Measurements from ENCODE around the gene C1orf232. TPM values are rescaled to one million over a fixed set of nuclear protein-coding genes. Genes with fewer than 3 reads are reported as not detected.

The C1orf232 gene
- total RNA-seq, 4 donors from 2014 or later: not detected

DNA sequence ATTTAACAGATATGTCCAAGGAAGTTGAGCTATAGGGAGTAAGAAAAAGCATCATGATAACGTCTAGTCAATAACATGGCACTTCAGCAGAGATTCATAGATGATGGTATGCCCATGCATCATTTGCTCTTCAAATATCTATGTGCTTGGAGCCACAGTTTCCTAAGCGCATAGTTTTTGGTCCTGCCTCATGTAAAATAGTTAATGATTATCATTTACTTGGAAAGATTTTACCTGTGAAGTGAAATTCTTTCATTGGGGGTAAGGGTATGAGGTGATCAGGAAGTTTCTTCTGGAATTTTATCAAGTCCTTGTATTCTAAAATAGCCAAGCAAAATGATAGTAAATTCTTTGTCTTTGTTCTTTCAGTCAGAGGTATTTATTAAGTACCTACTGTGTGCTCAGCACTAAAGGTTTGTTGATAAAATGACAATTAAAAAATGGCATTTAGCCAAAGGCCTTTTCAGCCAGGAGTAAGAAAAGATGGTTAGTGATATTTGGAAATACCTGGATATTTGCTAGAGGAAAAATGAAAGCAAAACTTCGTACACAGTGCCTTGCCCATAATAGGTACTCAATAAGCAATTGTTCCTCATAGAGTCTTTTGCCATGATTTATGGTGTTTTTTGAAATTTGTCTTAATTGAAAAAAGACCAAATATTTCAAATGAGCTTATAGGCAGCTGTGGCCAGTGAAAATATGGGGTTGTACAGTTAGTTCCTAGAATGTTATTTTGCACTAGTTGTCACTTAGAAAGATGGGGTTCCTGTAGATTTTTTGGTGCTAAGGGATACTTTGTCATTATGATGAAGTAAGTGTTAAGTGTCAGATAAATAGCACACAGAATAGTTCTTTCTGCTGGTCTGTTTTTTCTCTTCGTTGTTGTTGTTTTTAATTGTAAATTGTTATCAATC is 44.1 kb downstream of the C1orf232 start:
- H3K27ac ChIP-seq: peak overlapping the region in 1 of 4 donors; percentile 25
- H3K4me1 ChIP-seq: peaks cover 0 to 19% (median 4%) of the 10 kb centered on the region in 4 donors
- DNase-seq: no peak
- no peak overlapping the region for H3K4me3 ChIP-seq
- H3K36me3 ChIP-seq: peaks cover 0 to under 1% (median 0%) of the 10 kb centered on the region in 3 donors
- H3K9me3 ChIP-seq: no peaks in the 10 kb centered on the region
- TF ChIP-seq, protein P1, sequence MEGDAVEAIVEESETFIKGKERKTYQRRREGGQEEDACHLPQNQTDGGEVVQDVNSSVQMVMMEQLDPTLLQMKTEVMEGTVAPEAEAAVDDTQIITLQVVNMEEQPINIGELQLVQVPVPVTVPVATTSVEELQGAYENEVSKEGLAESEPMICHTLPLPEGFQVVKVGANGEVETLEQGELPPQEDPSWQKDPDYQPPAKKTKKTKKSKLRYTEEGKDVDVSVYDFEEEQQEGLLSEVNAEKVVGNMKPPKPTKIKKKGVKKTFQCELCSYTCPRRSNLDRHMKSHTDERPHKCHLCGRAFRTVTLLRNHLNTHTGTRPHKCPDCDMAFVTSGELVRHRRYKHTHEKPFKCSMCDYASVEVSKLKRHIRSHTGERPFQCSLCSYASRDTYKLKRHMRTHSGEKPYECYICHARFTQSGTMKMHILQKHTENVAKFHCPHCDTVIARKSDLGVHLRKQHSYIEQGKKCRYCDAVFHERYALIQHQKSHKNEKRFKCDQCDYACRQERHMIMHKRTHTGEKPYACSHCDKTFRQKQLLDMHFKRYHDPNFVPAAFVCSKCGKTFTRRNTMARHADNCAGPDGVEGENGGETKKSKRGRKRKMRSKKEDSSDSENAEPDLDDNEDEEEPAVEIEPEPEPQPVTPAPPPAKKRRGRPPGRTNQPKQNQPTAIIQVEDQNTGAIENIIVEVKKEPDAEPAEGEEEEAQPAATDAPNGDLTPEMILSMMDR (IDR thresholded peaks at IDR 0.05): no peak
- TF ChIP-seq POLR2A (IDR thresholded peaks at IDR 0.05): no peak
- H3K27me3 ChIP-seq: no peaks in the 10 kb centered on the region

DNA sequence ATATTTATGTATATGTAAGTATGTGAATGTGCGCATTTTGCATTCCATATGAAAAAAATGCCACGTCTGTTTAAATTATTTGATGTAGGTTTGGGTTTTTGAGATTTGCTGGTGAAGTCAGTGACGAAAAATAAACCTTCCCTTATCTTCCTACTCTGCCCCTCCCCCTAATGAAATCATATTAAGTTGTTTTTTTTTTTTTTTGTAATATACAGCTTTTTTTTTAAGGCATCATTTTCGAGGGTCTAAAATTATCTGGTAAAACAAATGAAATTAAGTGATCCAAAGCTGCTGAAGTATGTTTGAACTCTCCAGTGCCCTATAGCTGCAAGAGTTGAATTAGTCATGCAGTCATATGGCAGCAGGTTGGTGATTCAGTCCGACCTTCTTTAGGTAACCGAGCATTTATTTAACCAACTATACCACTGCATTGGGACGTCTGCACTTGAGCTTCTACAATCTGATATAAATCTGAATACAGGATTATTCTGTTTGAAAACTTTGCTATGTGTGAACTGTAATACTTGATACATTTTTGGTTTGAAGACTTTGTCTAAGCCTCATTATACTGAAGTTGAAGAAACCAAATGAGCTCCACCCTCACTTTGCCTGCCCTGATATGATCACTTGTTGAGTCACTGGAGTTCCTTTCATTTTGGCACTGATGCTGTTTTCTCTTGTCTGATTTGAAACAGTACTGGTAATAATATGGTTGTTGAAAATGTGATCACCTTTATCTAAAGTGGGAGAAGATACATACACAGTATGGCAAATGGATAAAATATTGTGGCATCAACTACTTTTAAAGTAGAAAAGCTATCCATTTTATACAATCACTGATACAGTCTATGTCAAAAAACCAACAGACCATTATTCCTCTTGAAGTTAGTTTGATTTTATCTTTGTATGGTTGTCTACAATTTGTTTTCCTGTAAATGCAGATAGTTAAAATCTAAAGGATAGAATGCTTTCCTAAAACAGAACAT is 45.5 kb downstream of the C1orf232 start:
- Histone ChIP-seq H3K4me1 (peaks cover 0 to 19% (median 4%) of the 10 kb centered on the region in 4 donors), H3K27ac (peak overlapping the region in 1 of 4 donors; percentile 0), H3K36me3 (peaks cover 0 to 14% (median 0%) of the 10 kb centered on the region in 3 donors), H3K9me3 (no peaks in the 10 kb centered on the region), H3K4me3 (no peak overlapping the region), H3K27me3 (no peaks in the 10 kb centered on the region)
- no peak for TF ChIP-seq POLR2A (IDR thresholded peaks at IDR 0.05)
- TF ChIP-seq, protein P1 (IDR thresholded peaks at IDR 0.05): no peak
- no peak for DNase-seq

DNA sequence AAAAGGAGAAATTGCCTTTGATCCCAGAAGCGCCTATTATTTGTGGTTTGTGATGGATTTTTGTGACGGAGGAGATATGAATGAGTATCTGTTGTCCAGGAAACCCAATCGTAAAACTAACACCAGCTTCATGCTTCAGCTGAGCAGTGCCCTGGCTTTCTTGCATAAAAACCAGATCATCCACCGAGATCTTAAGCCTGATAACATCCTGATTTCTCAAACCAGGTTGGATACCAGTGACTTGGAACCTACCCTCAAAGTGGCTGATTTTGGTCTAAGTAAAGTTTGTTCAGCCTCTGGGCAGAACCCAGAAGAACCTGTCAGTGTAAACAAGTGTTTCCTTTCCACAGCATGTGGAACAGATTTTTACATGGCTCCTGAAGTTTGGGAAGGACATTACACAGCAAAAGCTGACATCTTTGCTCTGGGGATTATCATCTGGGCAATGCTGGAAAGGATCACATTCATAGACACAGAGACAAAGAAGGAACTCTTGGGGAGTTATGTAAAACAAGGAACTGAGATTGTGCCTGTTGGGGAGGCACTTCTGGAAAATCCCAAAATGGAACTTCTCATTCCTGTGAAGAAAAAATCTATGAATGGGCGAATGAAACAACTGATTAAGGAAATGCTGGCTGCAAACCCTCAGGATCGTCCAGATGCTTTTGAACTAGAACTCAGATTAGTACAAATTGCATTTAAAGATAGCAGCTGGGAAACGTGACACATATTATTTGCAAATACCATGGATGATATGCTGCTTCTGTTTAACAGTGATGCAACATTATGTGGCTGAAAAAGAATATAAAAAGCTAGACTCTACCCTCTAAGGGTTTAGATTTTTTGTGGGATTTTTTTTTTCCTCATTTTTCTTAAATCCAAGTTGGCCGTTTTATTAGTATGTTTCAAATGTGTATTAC is 46.6 kb downstream of the C1orf232 start:
- Histone ChIP-seq H3K27me3 (no peaks in the 10 kb centered on the region), H3K4me3 (no peak overlapping the region), H3K4me1 (peaks cover 0 to 11% (median 4%) of the 10 kb centered on the region in 4 donors), H3K36me3 (peaks cover 0 to 26% (median 0%) of the 10 kb centered on the region in 3 donors), H3K27ac (no peak overlapping the region), H3K9me3 (no peaks in the 10 kb centered on the region)
- no peak for TF ChIP-seq POLR2A (IDR thresholded peaks at IDR 0.05)
- TF ChIP-seq, protein P1 (IDR thresholded peaks at IDR 0.05): no peak
- no peak for DNase-seq

DNA sequence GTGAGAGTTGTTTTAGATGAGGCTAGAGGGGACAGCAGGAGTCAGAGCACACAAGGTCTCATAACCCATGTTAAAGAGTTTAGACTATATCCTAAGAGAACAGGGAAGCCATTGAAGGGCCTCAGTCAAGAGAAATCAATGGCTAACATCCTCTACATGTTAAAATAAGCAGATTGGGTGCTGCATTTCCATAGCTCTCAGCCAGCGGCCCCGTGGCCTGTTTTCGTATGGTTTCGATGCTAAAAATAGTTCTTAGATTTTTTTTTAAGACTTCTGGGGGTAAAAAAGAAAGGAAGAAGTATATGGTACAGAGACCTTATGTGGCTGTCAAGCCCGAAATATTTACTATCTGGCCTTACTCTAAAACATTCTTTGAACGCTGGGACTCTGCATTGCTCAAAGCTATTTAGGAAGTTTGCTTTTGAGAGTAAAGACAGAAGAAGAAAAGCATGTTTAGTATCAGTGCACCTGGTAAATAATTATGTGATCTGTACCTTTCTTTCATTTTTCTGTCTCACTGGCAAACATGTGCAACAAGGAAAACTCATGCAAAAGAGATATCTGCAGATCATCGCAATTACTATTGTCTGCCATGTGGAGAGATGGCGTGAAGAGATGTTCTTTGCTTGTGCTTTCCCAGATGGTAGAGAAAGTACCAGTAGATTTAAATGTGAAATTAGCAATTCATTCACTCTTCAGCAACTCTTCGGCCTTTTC is 48.7 kb downstream of the C1orf232 start:
- Histone ChIP-seq H3K27me3 (no peaks in the 10 kb centered on the region), H3K27ac (no peak overlapping the region), H3K9me3 (no peaks in the 10 kb centered on the region), H3K4me1 (peaks cover 0 to 5% (median 1%) of the 10 kb centered on the region in 4 donors), H3K36me3 (peaks cover 0 to 41% (median 0%) of the 10 kb centered on the region in 3 donors), H3K4me3 (no peak overlapping the region)
- TF ChIP-seq, protein P1 (IDR thresholded peaks at IDR 0.05): no peak
- no peak for TF ChIP-seq POLR2A (IDR thresholded peaks at IDR 0.05)
- no peak for DNase-seq

Data from Peyer's patch (tissue), 4 donors.